ENCODE results near the gene SDR39U1. TPM values are rescaled to one million over a fixed set of nuclear protein-coding genes. Genes with fewer than 3 reads are reported as not detected.

The SDR39U1 gene
- total RNA-seq, 1 donor from 2014 or later = 61.6 TPM

DNA sequence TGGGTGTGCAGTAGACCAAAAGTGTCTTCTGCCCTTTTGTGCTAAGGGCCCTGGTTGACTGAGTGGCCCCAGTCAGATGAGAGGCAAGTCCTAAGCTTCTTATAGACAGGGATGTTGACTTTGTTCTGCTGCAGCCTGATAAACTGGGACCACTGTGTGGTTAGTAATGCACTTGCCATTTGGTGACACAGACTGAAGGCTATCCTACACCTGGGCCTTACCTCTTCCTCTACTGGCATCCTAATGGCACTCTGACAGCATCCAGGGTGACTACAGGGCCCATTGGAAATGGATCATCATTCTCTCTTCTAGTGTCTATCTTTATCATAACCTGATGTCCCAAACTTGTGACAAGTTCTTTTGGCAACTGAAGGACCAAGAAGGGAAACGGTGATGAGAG is 3.3 kb downstream of the SDR39U1 start:
- intact Hi-C loops (cut with DNase I) = loop anchor here (5.0 kb wide), 1 partner anchor 112 kb away; no protein-coding TSS in a partner anchor
- Histone ChIP-seq H3K9me3 (no peaks in the 10 kb centered on the region), H3K4me1 (peaks cover 67% of the 10 kb centered on the region), H3K27ac (no peak overlapping the region), H3K36me3 (peaks cover 66% of the 10 kb centered on the region), H3K4me3 (no peak overlapping the region), H3K27me3 (ENCODE audit: low read depth) (no peaks in the 10 kb centered on the region)
- ATAC-seq = no peak
- TF ChIP-seq CTCF (IDR thresholded peaks at IDR 0.05) = no peak
- no peak for DNase-seq

GRCh38 chr14:24438223-24439097 is 4.1 kb downstream of the SDR39U1 start:
- intact Hi-C loops (cut with DNase I) = loop anchor here (5.0 kb wide), 1 partner anchor 111 kb away; no protein-coding TSS in a partner anchor
- peaks cover 74% of the 10 kb centered on the region for H3K36me3 ChIP-seq

GRCh38 chr14:24437736-24438067 is 4.9 kb downstream of the SDR39U1 start:
- Histone ChIP-seq H3K4me1 (peaks cover 64% of the 10 kb centered on the region), H3K4me3 (no peak overlapping the region), H3K36me3 (peaks cover 81% of the 10 kb centered on the region), H3K27ac (peak overlapping the region; percentile 70), H3K27me3 (ENCODE audit: low read depth) (no peaks in the 10 kb centered on the region), H3K9me3 (no peaks in the 10 kb centered on the region)
- ATAC-seq (no peak), DNase-seq (no peak)
- intact Hi-C loops (cut with DNase I) = loop anchor here (5.0 kb wide), 1 partner anchor 110 kb away; no protein-coding TSS in a partner anchor
- no peak for TF ChIP-seq CTCF (IDR thresholded peaks at IDR 0.05)

More at GRCh38 chr14:24438223-24439097, 4.1 kb downstream of the SDR39U1 start:
- peak overlapping the region; percentile 70 for H3K27ac ChIP-seq
- H3K27me3 ChIP-seq (ENCODE audit: low read depth) = no peaks in the 10 kb centered on the region
- ATAC-seq (no peak), DNase-seq (no peak)
- H3K9me3 ChIP-seq = no peaks in the 10 kb centered on the region
- no peak overlapping the region for H3K4me3 ChIP-seq
- TF ChIP-seq CTCF (IDR thresholded peaks at IDR 0.05) = no peak
- peaks cover 65% of the 10 kb centered on the region for H3K4me1 ChIP-seq

GRCh38 chr14:24437020-24437735 is 5.4 kb downstream of the SDR39U1 start:
- intact Hi-C loops (cut with DNase I) = loop anchor here (5.0 kb wide), 1 partner anchor 110 kb away; no protein-coding TSS in a partner anchor

More at GRCh38 chr14:24437020-24437735, 5.4 kb downstream of the SDR39U1 start:
- peaks cover 70% of the 10 kb centered on the region for H3K4me1 ChIP-seq
- no peak for TF ChIP-seq CTCF (IDR thresholded peaks at IDR 0.05)
- no peaks in the 10 kb centered on the region for H3K27me3 ChIP-seq (ENCODE audit: low read depth)
- peaks cover 86% of the 10 kb centered on the region for H3K36me3 ChIP-seq
- H3K27ac ChIP-seq = peak overlapping the region; percentile 70
- H3K9me3 ChIP-seq = no peaks in the 10 kb centered on the region
- H3K4me3 ChIP-seq = no peak overlapping the region
- DNase-seq = no peak
- no peak for ATAC-seq
